ENCODE measurements around the gene NACC2. TPM values are rescaled to one million over a fixed set of nuclear protein-coding genes. Genes with fewer than 3 reads are reported as not detected.

Gene NACC2
- polyA plus RNA-seq, 6 donors from 2014 or later: 0.04 to 0.11 (median 0.06) TPM; not detected in 2

DNA sequence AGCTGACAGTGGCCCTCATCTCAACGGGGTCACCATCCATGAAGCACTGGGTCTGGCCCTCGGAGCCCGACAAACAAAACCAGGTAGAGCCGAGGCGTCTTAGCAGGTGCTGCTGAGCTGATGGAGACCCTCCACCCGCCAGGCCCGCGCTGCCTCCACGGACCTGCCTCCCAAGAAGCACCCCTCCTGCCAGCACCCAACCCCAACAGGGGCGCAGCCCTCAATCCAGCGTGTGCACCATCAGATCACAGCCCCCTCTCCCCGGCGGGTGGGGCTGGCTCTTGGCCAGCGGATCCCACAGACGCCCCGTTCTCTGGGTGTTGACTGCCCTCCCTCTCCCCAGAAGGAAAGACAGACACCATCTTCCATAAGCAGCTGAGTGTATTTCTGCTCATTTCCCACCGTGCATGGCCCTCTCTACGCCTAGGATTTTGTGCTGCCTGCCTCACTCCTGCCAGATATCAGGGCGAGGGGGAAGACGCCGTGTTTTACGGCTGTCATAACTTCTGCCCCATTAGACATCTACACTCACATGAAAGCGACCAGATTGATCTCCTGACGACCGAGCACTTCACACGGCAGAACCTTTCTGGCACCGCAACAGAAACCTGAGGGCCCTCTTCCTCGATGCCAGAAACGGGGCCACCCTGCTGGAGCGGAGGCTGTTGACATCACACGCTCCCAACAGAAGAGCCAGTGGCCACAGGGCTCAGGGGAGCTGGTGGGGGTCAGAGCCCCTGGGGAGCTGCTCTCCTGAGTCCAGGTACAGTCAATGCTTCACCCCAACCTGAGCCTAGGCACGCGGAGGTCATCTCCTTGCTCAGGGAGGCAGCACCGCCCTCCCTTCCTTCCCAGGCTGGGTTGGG is 12.4 kb downstream of the NACC2 start:
- H3K4me1 Mint-ChIP-seq: peaks cover 3 to 7% (median 6%) of the 10 kb centered on the region in 3 donors
- H3K4me3 Mint-ChIP-seq: no peak overlapping the region
- no peak for ATAC-seq (ENCODE audit: low read depth in 2 of 2)
- no peak for DNase-seq
- peaks cover 6 to 11% (median 8%) of the 10 kb centered on the region in 3 donors for H3K27me3 Mint-ChIP-seq
- H3K9me3 Mint-ChIP-seq: no peaks in the 10 kb centered on the region
- H3K36me3 Mint-ChIP-seq: no peaks in the 10 kb centered on the region
- no peak overlapping the region for H3K27ac Mint-ChIP-seq

DNA sequence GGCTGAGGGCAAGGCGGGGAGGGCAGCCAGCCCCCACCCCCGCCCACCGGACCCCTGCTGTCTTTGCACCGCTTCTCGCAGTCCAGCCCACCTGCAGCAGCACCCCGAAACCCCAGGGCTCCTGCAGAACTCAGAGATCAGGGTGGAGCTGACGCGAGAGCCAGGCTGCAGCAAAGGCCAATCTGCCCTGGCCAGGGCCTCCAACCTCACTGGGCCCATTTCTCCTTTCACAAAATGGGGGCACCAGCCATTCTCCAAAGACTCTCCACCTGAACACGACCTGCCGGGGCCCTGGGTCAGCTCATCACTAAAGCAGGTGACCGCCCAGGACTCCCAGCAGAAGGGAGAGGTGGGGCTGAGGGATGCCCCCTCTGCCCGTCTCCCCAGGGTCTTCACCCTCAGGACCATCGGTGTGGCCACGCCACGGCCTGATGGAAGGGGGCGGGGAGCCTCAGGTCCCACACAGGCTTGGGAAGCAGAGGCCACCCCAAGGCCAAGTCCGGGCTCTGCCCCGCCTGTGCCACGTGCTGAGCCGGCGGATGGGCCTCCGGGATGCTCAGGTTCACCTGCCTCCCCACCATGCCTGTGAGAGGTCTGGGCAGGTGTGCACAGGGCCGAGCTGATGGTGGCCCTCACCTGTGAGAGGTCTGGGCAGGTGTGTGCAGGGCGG is 13.1 kb downstream of the NACC2 start:
- ATAC-seq (ENCODE audit: low read depth in 2 of 2) (no peak), DNase-seq (no peak)
- H3K4me1 Mint-ChIP-seq: peaks cover 3 to 7% (median 6%) of the 10 kb centered on the region in 3 donors
- H3K4me3 Mint-ChIP-seq: no peak overlapping the region
- H3K36me3 Mint-ChIP-seq: no peaks in the 10 kb centered on the region
- peaks cover 5 to 10% (median 5%) of the 10 kb centered on the region in 3 donors for H3K27me3 Mint-ChIP-seq
- H3K27ac Mint-ChIP-seq: no peak overlapping the region
- no peaks in the 10 kb centered on the region for H3K9me3 Mint-ChIP-seq

DNA sequence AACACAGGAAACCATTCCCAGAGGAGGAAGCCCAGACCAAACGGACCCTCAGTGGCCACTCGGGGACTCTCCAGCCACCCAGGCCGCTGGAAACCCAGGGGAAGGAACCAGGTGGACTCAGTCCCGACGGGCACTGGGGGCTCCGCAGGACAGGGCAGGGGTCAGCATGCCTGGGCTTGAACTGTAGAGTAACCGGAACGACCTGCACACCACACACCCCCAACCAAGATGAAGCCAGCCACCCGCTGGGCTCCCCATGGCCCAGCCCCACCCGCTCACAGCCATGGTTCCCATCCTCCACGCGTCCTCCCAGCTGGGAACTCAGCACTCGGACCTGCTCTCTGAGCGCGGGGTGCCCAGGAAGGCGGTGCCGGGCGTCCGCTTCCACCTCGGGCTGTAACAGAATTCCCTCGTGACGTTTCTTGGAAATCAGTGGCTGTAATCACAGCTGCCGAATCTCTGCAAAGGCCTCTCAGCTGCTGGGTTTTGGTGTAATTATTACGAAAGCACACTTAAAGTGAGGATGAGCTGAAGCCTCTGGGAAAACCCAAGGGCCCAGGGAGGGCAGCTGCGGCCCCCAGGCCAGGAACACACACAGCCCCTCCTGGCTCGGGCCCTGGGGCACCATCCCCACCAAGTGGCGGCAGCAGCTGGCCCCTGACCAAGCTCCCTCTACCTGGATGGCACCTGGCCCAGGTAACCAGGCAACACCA is 13.8 kb downstream of the NACC2 start:
- H3K4me3 Mint-ChIP-seq: no peak overlapping the region
- DNase-seq: no peak
- H3K9me3 Mint-ChIP-seq: peaks cover 0 to under 1% (median 0%) of the 10 kb centered on the region in 7 donors
- ATAC-seq (ENCODE audit: low read depth in 2 of 2): no peak
- no peak overlapping the region for H3K27ac Mint-ChIP-seq
- no peaks in the 10 kb centered on the region for H3K36me3 Mint-ChIP-seq
- H3K4me1 Mint-ChIP-seq: peaks cover 5 to 9% (median 9%) of the 10 kb centered on the region in 3 donors
- H3K27me3 Mint-ChIP-seq: peaks cover under 1 to 8% (median 4%) of the 10 kb centered on the region in 3 donors

DNA sequence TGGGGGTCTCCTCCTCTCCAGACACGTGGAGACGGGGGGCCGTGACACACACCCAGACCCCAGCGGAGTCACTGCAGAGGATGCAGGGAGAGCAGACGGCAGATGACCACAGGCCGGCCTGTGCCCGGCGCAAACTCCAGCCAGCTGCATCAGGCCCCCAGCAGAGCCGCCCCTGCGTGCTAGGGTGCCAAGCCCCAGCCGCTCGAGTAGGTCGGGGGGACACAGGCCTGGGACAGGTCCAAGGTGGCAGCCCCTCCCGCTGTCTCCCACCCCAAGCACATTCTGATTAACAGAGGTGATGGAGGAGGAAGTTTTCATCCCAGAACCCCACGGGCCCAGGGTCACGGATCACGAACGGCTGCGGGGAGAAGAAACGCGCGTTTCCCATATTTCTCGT is 14.4 kb downstream of the NACC2 start:
- DNase-seq (no peak), ATAC-seq (ENCODE audit: low read depth in 2 of 2) (no peak)
- Mint-ChIP-seq H3K27ac (no peak overlapping the region), H3K4me3 (no peak overlapping the region), H3K36me3 (no peaks in the 10 kb centered on the region), H3K27me3 (peaks cover 5 to 13% (median 9%) of the 10 kb centered on the region in 3 donors), H3K9me3 (peaks cover 0 to 1% (median 0%) of the 10 kb centered on the region in 7 donors), H3K4me1 (peaks cover 11 to 15% (median 14%) of the 10 kb centered on the region in 3 donors)

DNA sequence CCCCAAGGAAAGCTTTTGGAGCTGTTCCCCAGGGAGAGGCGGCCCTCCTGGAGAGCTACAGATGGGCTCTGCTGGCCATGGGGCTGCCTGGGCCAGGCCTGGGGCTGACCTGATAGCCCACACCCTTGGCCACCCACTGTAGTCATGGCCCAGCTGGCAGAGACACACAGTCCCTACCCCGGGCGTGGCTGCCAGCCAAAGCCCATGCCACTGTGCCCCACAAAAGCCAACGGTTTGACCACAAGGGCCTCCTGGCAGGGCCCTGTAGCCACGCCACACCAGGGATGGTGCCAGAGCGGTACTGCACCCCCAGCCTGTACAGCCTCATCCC is 15.2 kb downstream of the NACC2 start:
- Mint-ChIP-seq H3K4me3 (no peak overlapping the region), H3K4me1 (peaks cover 15 to 18% (median 15%) of the 10 kb centered on the region in 3 donors), H3K27me3 (peaks cover 5 to 17% (median 13%) of the 10 kb centered on the region in 3 donors), H3K9me3 (peaks cover 0 to 1% (median 0%) of the 10 kb centered on the region in 7 donors), H3K27ac (no peak overlapping the region), H3K36me3 (no peaks in the 10 kb centered on the region)
- ATAC-seq (ENCODE audit: low read depth in 2 of 2): no peak
- DNase-seq: no peak

DNA sequence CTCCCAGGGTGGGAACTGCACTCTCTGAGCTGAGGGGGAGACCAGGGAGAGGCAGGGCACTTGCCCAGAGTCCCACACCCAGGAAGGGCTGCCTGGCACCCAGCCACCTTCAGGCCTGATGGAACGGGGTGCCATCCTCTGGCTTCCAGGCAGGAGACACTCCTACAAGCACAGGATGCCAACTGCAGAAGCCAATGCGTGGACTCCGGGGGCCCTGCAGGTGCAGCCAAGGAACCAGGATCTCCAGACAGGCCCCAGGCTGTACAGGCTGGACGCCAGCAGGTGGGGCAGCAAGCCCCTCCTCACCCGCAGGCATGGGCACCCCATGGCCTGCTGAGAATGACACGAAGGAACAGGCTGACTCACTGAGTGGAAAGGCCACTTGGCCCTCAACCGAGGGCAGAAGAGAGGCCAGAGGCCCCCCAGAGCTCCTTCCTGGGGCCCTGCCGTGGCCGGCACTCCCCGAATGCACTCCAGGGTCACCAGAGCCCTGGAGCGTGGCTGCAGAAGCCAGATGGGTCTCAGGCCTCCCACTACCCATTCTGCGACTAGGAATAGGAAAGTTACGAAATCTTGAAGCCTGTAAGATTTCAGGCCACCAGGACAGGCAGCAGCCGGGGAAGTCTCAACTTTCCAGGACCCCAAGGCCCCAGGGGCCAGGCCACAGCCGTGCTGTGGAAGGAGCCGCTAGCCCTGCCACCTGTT is 15.7 kb downstream of the NACC2 start:
- Mint-ChIP-seq H3K36me3 (no peaks in the 10 kb centered on the region), H3K27me3 (peaks cover 5 to 17% (median 13%) of the 10 kb centered on the region in 3 donors), H3K27ac (no peak overlapping the region), H3K9me3 (peaks cover 0 to 1% (median 0%) of the 10 kb centered on the region in 7 donors), H3K4me1 (peaks cover 11 to 14% (median 13%) of the 10 kb centered on the region in 3 donors), H3K4me3 (no peak overlapping the region)
- DNase-seq: no peak
- no peak for ATAC-seq (ENCODE audit: low read depth in 2 of 2)

DNA sequence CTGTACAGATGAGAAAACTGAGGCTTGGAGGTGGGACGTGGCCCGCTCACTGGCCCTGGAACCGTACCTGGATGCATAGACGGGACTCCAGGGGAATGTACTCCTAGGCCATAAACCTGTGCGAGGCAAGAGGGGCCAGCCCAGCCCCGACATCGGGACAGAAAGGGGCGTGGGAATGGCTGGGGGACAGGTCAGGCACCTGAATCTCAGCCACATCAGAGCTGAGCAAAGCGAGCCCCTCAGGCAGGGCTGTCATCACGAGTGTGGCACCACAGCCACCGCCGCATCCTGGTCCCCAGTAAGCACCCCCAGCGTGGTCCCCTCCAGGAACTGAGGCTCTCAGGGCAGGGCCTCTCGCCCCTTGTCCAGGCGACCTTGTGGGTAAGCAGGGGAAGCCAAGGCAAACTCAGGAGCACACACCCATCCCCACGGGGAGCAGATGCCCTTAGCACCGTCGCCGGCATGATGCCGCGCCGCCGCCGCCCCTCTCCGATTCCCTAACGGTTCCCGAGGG is 16.5 kb downstream of the NACC2 start:
- no peak overlapping the region for H3K27ac Mint-ChIP-seq
- H3K27me3 Mint-ChIP-seq: peaks cover 5 to 17% (median 13%) of the 10 kb centered on the region in 3 donors
- peaks cover 0 to 1% (median 0%) of the 10 kb centered on the region in 7 donors for H3K9me3 Mint-ChIP-seq

DNA sequence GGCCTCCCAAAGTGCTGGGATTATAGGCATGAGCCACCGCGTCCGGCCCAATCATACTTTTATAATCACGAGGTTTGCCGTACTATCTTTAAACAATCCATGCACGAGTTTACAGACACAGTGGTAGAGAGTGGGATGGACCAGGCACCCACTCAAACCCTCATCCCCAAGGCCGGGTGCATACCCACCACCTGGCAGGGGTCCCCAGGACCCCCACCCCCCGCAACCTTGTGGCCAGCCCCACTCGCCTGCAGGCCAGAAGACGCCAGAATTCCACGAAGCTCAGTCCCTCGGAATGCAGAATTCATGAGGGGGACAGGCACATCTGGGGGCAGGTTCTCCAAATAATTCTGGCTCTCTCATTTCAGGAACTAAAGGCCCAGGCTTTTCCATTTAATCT is 17.1 kb downstream of the NACC2 start:
- ATAC-seq (ENCODE audit: low read depth in 2 of 2) (no peak), DNase-seq (no peak)
- peaks cover 0 to 1% (median 0%) of the 10 kb centered on the region in 7 donors for H3K9me3 Mint-ChIP-seq
- no peak overlapping the region for H3K4me3 Mint-ChIP-seq
- peaks cover 8 to 12% (median 12%) of the 10 kb centered on the region in 3 donors for H3K4me1 Mint-ChIP-seq
- no peak overlapping the region for H3K27ac Mint-ChIP-seq
- H3K27me3 Mint-ChIP-seq: peaks cover 6 to 17% (median 13%) of the 10 kb centered on the region in 3 donors
- no peaks in the 10 kb centered on the region for H3K36me3 Mint-ChIP-seq

More for the DNA sequence above, 16.5 kb downstream of the NACC2 start:
- no peak for DNase-seq
- Mint-ChIP-seq H3K36me3 (no peaks in the 10 kb centered on the region), H3K4me1 (peaks cover 8 to 12% (median 12%) of the 10 kb centered on the region in 3 donors), H3K4me3 (no peak overlapping the region)
- ATAC-seq (ENCODE audit: low read depth in 2 of 2): no peak

DNA sequence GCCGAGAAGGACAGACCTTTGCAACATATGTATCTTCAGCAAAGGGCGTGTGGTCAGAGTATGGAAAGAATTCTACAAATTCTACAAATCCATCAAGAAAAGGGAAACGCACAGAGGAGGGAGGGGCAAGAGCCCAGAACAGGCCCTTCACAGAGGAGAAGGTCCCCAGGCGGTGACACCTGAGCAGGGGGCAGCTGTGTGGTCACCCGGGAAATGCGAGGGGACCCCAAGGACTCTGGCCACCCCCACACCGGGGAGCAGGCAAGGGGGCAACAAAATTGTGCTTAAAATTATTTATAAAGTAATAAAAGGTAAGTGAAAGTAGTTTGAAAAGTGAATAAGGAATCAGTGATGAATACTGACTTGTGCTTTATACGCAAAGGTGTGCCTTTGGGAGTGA is 17.6 kb downstream of the NACC2 start:
- H3K9me3 Mint-ChIP-seq: peaks cover 0 to 1% (median 0%) of the 10 kb centered on the region in 7 donors
- H3K27ac Mint-ChIP-seq: no peak overlapping the region
- H3K27me3 Mint-ChIP-seq: peaks cover 9 to 17% (median 13%) of the 10 kb centered on the region in 3 donors
- H3K4me1 Mint-ChIP-seq: peaks cover 8 to 12% (median 12%) of the 10 kb centered on the region in 3 donors
- no peak for DNase-seq
- H3K4me3 Mint-ChIP-seq: no peak overlapping the region
- no peak for ATAC-seq (ENCODE audit: low read depth in 2 of 2)
- no peaks in the 10 kb centered on the region for H3K36me3 Mint-ChIP-seq

DNA sequence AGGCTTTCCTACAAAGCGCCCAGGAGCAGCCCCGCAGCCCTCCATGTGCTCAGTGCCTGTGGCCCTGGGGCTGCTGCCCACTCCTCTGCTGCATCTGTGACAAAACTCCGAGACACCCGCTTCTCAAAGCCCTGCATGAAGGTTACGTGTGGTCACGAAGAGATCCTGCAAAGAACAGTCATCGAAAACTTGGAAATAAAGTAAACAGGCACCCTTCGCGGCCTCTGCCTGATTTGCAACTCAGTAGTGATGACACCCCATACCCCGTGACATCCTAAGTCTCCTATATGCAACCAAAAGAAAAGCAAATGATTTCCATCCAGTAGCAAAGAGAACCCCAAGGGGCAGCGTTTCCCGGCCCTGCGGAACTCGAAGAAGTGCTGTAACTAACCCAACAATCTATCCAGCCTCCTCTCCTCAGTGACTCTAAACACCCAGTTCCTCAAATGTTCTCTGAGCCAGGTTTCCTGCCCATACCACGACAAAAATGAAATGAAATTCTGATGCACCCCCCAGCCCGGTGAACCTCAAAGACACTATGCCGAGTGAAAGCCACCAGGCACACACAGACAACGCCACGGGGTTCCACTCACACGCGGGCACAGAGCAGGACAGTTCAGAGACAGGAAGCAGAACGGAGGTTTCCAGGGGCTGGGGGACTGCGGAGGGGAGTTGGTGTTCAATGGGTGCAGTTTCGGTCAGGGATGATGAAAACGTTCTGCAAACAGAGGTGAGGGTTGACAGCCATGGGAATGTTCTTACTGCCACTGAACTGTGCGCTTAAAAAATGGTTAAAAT is 19.0 kb downstream of the NACC2 start:
- peaks cover 0 to 1% (median 0%) of the 10 kb centered on the region in 7 donors for H3K9me3 Mint-ChIP-seq
- DNase-seq: peak; percentile 16
- ATAC-seq (ENCODE audit: low read depth in 2 of 2): peak; percentile 80 to 89
- peaks cover 8 to 12% (median 12%) of the 10 kb centered on the region in 3 donors for H3K4me1 Mint-ChIP-seq
- H3K4me3 Mint-ChIP-seq: peak overlapping the region in 7 of 8 donors; percentile 51 to 83 (median 62)
- H3K27me3 Mint-ChIP-seq: peaks cover 9 to 17% (median 13%) of the 10 kb centered on the region in 3 donors
- H3K27ac Mint-ChIP-seq: peak overlapping the region in 2 of 6 donors; percentile 47 to 90
- H3K36me3 Mint-ChIP-seq: no peaks in the 10 kb centered on the region

DNA sequence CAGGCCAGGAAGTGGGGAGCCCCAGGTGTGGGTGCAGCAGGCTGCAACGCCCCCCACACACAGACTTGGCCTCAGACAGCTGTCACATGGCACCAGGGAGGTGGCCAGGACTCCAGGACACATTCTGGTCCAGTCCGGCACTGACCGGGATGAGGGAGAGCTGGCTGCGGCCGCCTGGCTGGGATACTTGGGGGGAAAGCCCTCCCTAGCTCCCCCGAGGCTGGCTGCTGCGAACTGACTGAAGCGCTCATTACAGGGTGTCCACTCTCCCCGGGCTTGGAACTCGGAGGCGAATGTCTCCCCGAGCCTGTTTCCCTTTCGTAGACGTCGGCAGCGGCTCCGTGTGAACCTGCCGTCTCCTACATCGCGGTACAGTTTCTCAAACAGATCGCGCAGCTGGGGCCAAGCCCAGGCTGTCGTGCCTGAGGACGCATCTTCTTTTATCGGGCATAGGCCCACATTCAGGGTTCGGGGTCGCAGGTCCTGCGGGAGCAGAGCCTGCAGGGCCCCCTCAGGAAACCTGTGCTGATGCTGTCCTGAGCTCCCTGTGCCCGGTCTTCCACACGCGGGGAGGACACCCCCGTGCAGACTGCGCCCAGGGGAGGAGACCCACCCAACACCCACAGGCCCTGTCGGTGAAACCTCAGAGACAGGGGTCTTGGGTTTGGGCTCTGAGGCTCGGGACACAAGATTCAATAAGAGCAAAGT is 19.8 kb downstream of the NACC2 start:
- peaks cover 14 to 17% (median 14%) of the 10 kb centered on the region in 3 donors for H3K27me3 Mint-ChIP-seq
- H3K4me1 Mint-ChIP-seq: peaks cover 8 to 12% (median 12%) of the 10 kb centered on the region in 3 donors
- no peak overlapping the region for H3K27ac Mint-ChIP-seq
- no peak for ATAC-seq (ENCODE audit: low read depth in 2 of 2)
- H3K36me3 Mint-ChIP-seq: no peaks in the 10 kb centered on the region
- no peak for DNase-seq
- peak overlapping the region in 4 of 8 donors; percentile 51 to 79 (median 59) for H3K4me3 Mint-ChIP-seq
- peaks cover 0 to 1% (median 0%) of the 10 kb centered on the region in 7 donors for H3K9me3 Mint-ChIP-seq
